HEK293 (cell line): ENCODE data around the gene FBXW11.
A peak's percentile ranks its signal among the peaks of the same experiment; 100 is the strongest.

Experiments used
- CTCF ChIA-PET: fragments of 350-600 bp; formaldehyde crosslinking; extraction: SDS; loops from one replicate; lab custom pipeline; 2021; ENCODE audit warnings: antibody characterized with exemption; lab: Yijun Ruan, JAX
- POLR2A ChIA-PET: fragments of 300-600 bp; formaldehyde crosslinking; extraction: SDS; loops from one replicate; lab custom pipeline; 2020; ENCODE audit warnings: antibody characterized with exemption, inconsistent platforms; lab: Yijun Ruan, JAX
- H3K27ac ChIP-seq: fragments of 200-500 bp; sonication (Bioruptor generic); 2 replicates; pipeline ENCODE4 v1.5.1; 2014; ENCODE audit warnings: low read depth, low read length, control low read depth, inconsistent platforms; ENCODE audit errors: extremely low read depth
- H3K36me3 ChIP-seq, 2 experiments: fragments of 200-500 bp in 1 of 2; sonication (Bioruptor generic) in 1 of 2; 1 replicate in 1 of 2; 2 replicates in 1 of 2; pipeline ENCODE4 v1.5.1; 2014 to 2017; ENCODE audit warnings: inconsistent platforms in 2 of 2, low read length in 2 of 2; ENCODE audit not compliant: control insufficient read depth in 2 of 2, insufficient read depth in 1 of 2
- H3K4me1 ChIP-seq: fragments of 200-500 bp; sonication (Bioruptor generic); 2 replicates; pipeline ENCODE4 v1.5.1; 2014; ENCODE audit warnings: mild to moderate bottlenecking, low read length, inconsistent platforms; ENCODE audit not compliant: control insufficient read depth, insufficient read depth
- H3K4me3 ChIP-seq: 2 replicates; pipeline ENCODE4 v1.5.1; 2011; ENCODE audit warnings: low read depth, mild to moderate bottlenecking, control low read depth, low read length, moderate library complexity
- H3K9me3 ChIP-seq: fragments of 200-500 bp; sonication (Bioruptor generic); 2 replicates; pipeline ENCODE4 v1.5.1; 2014; ENCODE audit warnings: low read depth, low read length, inconsistent platforms; ENCODE audit not compliant: control insufficient read depth, insufficient read depth
- GFI1B ChIP-seq: fragments of 450-650 bp; formaldehyde crosslinking; IDR thresholded peaks from 2 replicates; pipeline ENCODE4 v1.5.1; 2016; ENCODE audit warnings: missing biosample characterization, missing genetic modification characterization
- HOXD13 ChIP-seq: sonication (generic); formaldehyde crosslinking; IDR thresholded peaks from 2 replicates; pipeline ENCODE4 v1.8.0; 2022; ENCODE audit warnings: missing genetic modification reagents, borderline replicate concordance
- KLF16 ChIP-seq: fragments of 450-650 bp; formaldehyde crosslinking; IDR thresholded peaks from 2 replicates; pipeline ENCODE4 v1.5.1; 2017; ENCODE audit warnings: missing biosample characterization, missing genetic modification characterization
- SP3 ChIP-seq: fragments of 450-650 bp; formaldehyde crosslinking; IDR thresholded peaks from 2 replicates; pipeline ENCODE4 v1.5.1; 2016; ENCODE audit warnings: missing biosample characterization, missing genetic modification characterization
- TRIM28 ChIP-seq: IDR thresholded peaks from 2 replicates; pipeline ENCODE4 v1.6.1; 2011; ENCODE audit warnings: low read length, control low read depth, borderline replicate concordance
- ZBTB20 ChIP-seq: fragments of 450-650 bp; formaldehyde crosslinking; IDR thresholded peaks from 2 replicates; pipeline ENCODE4 v1.5.1; 2016; ENCODE audit warnings: missing biosample characterization, missing genetic modification characterization
- ZEB2 ChIP-seq: fragments of 450-650 bp; formaldehyde crosslinking; IDR thresholded peaks from 2 replicates; pipeline ENCODE4 v1.5.1; 2016; ENCODE audit warnings: missing biosample characterization, missing genetic modification characterization
- ZFP37 ChIP-seq: fragments of 450-650 bp; formaldehyde crosslinking; IDR thresholded peaks from 2 replicates; pipeline ENCODE4 v1.5.1; 2016; ENCODE audit warnings: missing biosample characterization, missing genetic modification characterization
- ZNF140 ChIP-seq: fragments of 450-650 bp; formaldehyde crosslinking; IDR thresholded peaks from 2 replicates; pipeline ENCODE4 v1.5.1; 2016; ENCODE audit warnings: missing biosample characterization, missing genetic modification characterization
- ZNF248 ChIP-seq: fragments of 450-650 bp; formaldehyde crosslinking; IDR thresholded peaks from 2 replicates; pipeline ENCODE4 v1.5.1; 2017; ENCODE audit warnings: missing biosample characterization, missing genetic modification characterization
- ZNF274 ChIP-seq, 2 experiments: fragments of 200-500 bp in 1 of 2; fragments of 450-650 bp in 1 of 2; sonication (Bioruptor generic) in 1 of 2; formaldehyde crosslinking in 1 of 2; IDR thresholded peaks; 2 replicates each; pipeline versions ENCODE4 v1.5.1 to v1.6.1; 2014 to 2016; ENCODE audit warnings: borderline replicate concordance in 1 of 2, inconsistent platforms in 1 of 2, low read length in 1 of 2, missing biosample characterization in 1 of 2, missing genetic modification characterization in 1 of 2
- ZNF521 ChIP-seq: fragments of 450-650 bp; formaldehyde crosslinking; IDR thresholded peaks from 2 replicates; pipeline ENCODE4 v1.5.1; 2017; ENCODE audit warnings: missing biosample characterization, mild to moderate bottlenecking, missing genetic modification characterization
- ZNF548 ChIP-seq: fragments of 450-650 bp; formaldehyde crosslinking; IDR thresholded peaks from 2 replicates; pipeline ENCODE4 v1.5.1; 2016; ENCODE audit warnings: missing biosample characterization, missing genetic modification characterization
- ZNF558 ChIP-seq: fragments of 450-650 bp; formaldehyde crosslinking; IDR thresholded peaks from 2 replicates; pipeline ENCODE4 v1.5.1; 2016; ENCODE audit warnings: missing biosample characterization, missing genetic modification characterization
- ZNF623 ChIP-seq: fragments of 450-650 bp; formaldehyde crosslinking; IDR thresholded peaks from 2 replicates; pipeline ENCODE4 v1.5.1; 2016; ENCODE audit warnings: missing biosample characterization, missing genetic modification characterization
- ZNF629 ChIP-seq: fragments of 450-650 bp; formaldehyde crosslinking; IDR thresholded peaks from 2 replicates; pipeline ENCODE4 v1.5.1; 2017; ENCODE audit warnings: missing biosample characterization, missing genetic modification characterization
- TF ChIP-seq, protein P1 (sequence below): fragments of 450-650 bp; formaldehyde crosslinking; optimal IDR thresholded peaks from 2 replicates; pipeline ENCODE3; 2016; ENCODE audit warnings: missing biosample characterization, mild to moderate bottlenecking, missing genetic modification characterization
- TF ChIP-seq, protein P2 (sequence below): fragments of 450-650 bp; formaldehyde crosslinking; IDR thresholded peaks from 2 replicates; pipeline ENCODE4 v1.5.1; 2016; ENCODE audit warnings: missing biosample characterization, missing genetic modification characterization
- TF ChIP-seq, protein P3 (sequence below): fragments of 450-650 bp; formaldehyde crosslinking; IDR thresholded peaks from 2 replicates; pipeline ENCODE4 v1.5.1; 2016; ENCODE audit warnings: missing biosample characterization, missing genetic modification characterization, low read depth
- TF ChIP-seq, protein P4 (sequence below): fragments of 450-650 bp; IDR thresholded peaks from 2 replicates; pipeline ENCODE4 v1.5.1; 2018; ENCODE audit warnings: missing biosample characterization, mild to moderate bottlenecking, missing genetic modification characterization
- TF ChIP-seq, protein P5 (sequence below): fragments of 450-650 bp; formaldehyde crosslinking; IDR thresholded peaks from 2 replicates; pipeline ENCODE4 v1.5.1; 2016; ENCODE audit warnings: missing biosample characterization, missing genetic modification characterization

The FBXW11 gene

DNA sequence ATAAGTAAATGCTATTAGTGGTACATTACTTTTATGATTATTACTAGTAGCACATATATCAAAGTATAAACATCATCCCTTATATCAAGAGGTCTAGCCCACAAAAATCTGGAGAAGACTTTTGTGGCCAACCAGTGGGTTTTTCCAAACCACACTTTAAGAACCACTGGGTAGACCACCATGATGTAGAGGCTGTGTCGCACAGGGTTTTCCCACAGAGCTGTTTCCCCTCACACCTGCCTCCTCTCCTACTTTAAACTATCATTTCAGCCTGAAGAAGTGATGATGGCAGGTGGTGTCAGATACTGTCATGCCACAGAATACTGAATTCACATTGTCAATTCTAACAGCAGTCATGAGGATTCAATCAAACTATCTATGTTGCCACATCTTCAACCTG lies 109.2 kb downstream of the FBXW11 start:
- H3K9me3 ChIP-seq = no peaks in the 10 kb centered on the region
- ChIA-PET CTCF (no interaction called here), POLR2A (no interaction called here)
- TF ChIP-seq ZBTB20 (tag by site-specific recombination) = no peak
- no peak overlapping the region for H3K27ac ChIP-seq
- H3K4me3 ChIP-seq = no peak overlapping the region
- peaks cover 0 to 7% of the 10 kb centered on the region in 2 experiments; a peak in 1 of 3 replicates for H3K36me3 ChIP-seq
- H3K4me1 ChIP-seq = no peaks in the 10 kb centered on the region

DNA sequence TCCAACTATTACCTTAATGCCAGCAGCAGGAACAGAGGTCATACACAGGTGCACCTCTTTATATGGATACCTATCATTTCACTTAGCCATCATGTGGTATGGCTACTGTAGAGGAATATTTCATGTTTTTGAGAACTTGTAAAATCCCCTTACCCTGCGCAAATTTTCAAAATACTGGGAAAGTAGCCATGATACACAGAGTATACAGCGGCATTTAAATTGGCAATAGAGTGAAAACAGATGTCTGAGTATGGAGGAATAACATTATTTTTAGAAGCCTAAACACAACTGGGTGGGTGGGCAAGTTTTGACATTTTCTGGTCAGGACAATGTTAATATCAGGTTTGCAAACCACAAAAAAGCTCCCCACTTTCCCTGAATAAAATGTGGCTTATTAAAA lies 111.4 kb downstream of the FBXW11 start:
- TF ChIP-seq, protein P1, sequence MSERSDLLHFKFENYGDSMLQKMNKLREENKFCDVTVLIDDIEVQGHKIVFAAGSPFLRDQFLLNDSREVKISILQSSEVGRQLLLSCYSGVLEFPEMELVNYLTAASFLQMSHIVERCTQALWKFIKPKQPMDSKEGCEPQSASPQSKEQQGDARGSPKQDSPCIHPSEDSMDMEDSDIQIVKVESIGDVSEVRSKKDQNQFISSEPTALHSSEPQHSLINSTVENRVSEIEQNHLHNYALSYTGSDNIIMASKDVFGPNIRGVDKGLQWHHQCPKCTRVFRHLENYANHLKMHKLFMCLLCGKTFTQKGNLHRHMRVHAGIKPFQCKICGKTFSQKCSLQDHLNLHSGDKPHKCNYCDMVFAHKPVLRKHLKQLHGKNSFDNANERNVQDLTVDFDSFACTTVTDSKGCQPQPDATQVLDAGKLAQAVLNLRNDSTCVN (tag by site-specific recombination) = no peak
- ChIA-PET CTCF (interaction anchor here (0.6 kb wide), 1 partner anchor 12 kb away, joined by 3 read pairs; no protein-coding TSS in a partner anchor), POLR2A (no interaction called here)
- H3K4me1 ChIP-seq = no peaks in the 10 kb centered on the region
- no peaks in the 10 kb centered on the region for H3K9me3 ChIP-seq
- no peak overlapping the region for H3K27ac ChIP-seq
- H3K4me3 ChIP-seq = no peak overlapping the region
- peaks cover 11 to 19% of the 10 kb centered on the region in 2 experiments; a peak in 2 of 3 replicates for H3K36me3 ChIP-seq

DNA sequence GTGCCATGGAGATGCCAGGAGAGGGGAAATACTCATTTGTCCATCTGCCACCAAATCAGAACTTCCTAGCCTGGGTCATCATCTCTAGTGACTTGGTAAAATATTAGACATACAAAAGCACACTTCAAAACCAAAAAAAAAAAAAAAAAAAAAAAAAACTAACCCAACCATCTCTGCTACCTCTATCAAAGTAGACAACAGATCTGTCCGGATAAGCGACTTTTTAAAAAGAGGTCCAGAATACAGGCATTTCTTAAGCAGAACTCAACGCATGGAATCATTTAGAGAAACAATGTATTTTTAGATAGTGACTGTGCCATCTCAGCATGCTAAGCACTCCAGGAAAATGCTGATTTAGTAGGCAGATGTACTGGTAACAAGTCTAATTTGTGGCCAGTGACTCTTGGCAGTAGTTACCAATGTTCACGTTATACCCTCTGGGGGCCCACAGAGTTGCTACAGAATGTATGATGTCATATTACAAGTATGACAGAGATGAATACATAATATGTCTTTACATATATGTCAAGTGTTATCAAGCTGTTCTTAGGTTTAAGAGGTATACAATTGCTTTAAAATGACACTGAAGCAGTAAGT lies 113.0 kb downstream of the FBXW11 start:
- ChIA-PET POLR2A (interaction anchor here (0.6 kb wide), 1 partner anchor 105 kb away, joined by 3 read pairs; no protein-coding TSS in a partner anchor), CTCF (interaction anchor here (0.7 to 2.5 kb wide), 4 partner anchors 14 to 475 kb away, joined by 3 to 11 read pairs (median 6); no protein-coding TSS in a partner anchor)
- Histone ChIP-seq H3K36me3 (peaks cover 14 to 24% of the 10 kb centered on the region in 2 experiments; a peak in 2 of 3 replicates), H3K9me3 (no peaks in the 10 kb centered on the region), H3K4me3 (no peak overlapping the region), H3K4me1 (no peaks in the 10 kb centered on the region), H3K27ac (no peak overlapping the region)
- no peak for TF ChIP-seq SP3
- TF ChIP-seq ZEB2 (tag by site-specific recombination) = 0 out of 2 replicates have a peak, but pooled peaks have one; percentile 32
- TF ChIP-seq ZNF548 = no peak
- no peak for TF ChIP-seq ZNF521 (tag by site-specific recombination)
- TF ChIP-seq, protein P2, sequence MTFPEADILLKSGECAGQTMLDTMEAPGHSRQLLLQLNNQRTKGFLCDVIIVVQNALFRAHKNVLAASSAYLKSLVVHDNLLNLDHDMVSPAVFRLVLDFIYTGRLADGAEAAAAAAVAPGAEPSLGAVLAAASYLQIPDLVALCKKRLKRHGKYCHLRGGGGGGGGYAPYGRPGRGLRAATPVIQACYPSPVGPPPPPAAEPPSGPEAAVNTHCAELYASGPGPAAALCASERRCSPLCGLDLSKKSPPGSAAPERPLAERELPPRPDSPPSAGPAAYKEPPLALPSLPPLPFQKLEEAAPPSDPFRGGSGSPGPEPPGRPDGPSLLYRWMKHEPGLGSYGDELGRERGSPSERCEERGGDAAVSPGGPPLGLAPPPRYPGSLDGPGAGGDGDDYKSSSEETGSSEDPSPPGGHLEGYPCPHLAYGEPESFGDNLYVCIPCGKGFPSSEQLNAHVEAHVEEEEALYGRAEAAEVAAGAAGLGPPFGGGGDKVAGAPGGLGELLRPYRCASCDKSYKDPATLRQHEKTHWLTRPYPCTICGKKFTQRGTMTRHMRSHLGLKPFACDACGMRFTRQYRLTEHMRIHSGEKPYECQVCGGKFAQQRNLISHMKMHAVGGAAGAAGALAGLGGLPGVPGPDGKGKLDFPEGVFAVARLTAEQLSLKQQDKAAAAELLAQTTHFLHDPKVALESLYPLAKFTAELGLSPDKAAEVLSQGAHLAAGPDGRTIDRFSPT = no peak
- TF ChIP-seq ZNF248 (tag by site-specific recombination) = no peak
- TF ChIP-seq ZNF629 = peak; percentile 79
- TF ChIP-seq ZNF140 (tag by site-specific recombination) = no peak
- no peak for TF ChIP-seq GFI1B (tag by site-specific recombination)
- no peak for TF ChIP-seq ZFP37 (tag by site-specific recombination)
- no peak for TF ChIP-seq KLF16 (tag by site-specific recombination)
- TF ChIP-seq, protein P3, sequence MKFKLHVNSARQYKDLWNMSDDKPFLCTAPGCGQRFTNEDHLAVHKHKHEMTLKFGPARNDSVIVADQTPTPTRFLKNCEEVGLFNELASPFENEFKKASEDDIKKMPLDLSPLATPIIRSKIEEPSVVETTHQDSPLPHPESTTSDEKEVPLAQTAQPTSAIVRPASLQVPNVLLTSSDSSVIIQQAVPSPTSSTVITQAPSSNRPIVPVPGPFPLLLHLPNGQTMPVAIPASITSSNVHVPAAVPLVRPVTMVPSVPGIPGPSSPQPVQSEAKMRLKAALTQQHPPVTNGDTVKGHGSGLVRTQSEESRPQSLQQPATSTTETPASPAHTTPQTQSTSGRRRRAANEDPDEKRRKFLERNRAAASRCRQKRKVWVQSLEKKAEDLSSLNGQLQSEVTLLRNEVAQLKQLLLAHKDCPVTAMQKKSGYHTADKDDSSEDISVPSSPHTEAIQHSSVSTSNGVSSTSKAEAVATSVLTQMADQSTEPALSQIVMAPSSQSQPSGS (tag by site-specific recombination) = peak; percentile 75
- TF ChIP-seq, protein P4, sequence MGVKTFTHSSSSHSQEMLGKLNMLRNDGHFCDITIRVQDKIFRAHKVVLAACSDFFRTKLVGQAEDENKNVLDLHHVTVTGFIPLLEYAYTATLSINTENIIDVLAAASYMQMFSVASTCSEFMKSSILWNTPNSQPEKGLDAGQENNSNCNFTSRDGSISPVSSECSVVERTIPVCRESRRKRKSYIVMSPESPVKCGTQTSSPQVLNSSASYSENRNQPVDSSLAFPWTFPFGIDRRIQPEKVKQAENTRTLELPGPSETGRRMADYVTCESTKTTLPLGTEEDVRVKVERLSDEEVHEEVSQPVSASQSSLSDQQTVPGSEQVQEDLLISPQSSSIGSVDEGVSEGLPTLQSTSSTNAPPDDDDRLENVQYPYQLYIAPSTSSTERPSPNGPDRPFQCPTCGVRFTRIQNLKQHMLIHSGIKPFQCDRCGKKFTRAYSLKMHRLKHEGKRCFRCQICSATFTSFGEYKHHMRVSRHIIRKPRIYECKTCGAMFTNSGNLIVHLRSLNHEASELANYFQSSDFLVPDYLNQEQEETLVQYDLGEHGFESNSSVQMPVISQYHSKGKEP (tag by site-specific recombination) = no peak
- no peak for TF ChIP-seq TRIM28
- no peak for TF ChIP-seq HOXD13 (CRISPR knock-in tag)
- TF ChIP-seq, protein P5, sequence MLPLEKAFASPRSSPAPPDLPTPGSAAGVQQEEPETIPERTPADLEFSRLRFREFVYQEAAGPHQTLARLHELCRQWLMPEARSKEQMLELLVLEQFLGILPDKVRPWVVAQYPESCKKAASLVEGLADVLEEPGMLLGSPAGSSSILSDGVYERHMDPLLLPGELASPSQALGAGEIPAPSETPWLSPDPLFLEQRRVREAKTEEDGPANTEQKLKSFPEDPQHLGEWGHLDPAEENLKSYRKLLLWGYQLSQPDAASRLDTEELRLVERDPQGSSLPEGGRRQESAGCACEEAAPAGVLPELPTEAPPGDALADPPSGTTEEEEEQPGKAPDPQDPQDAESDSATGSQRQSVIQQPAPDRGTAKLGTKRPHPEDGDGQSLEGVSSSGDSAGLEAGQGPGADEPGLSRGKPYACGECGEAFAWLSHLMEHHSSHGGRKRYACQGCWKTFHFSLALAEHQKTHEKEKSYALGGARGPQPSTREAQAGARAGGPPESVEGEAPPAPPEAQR = no peak
- no peak for TF ChIP-seq ZNF623 (tag by site-specific recombination)
- no peak for TF ChIP-seq ZNF274 (IDR thresholded peaks at IDR 0.05; ENCODE audit: low read length)
- no peak for TF ChIP-seq ZNF274 (tag by site-specific recombination; IDR thresholded peaks at IDR 0.05; ENCODE audit: borderline replicate concordance)
- no peak for TF ChIP-seq ZNF558 (tag by site-specific recombination)
